Suppressor macrophage treated with lipopolysaccharide for 4 hours (primary cell): Measurements from ENCODE around the gene EEF2K.

Source experiments
- DNase-seq: peaks from one replicate; pipeline ENCODE4 v3.0.0-alpha.2; 2020

Gene EEF2K

DNA sequence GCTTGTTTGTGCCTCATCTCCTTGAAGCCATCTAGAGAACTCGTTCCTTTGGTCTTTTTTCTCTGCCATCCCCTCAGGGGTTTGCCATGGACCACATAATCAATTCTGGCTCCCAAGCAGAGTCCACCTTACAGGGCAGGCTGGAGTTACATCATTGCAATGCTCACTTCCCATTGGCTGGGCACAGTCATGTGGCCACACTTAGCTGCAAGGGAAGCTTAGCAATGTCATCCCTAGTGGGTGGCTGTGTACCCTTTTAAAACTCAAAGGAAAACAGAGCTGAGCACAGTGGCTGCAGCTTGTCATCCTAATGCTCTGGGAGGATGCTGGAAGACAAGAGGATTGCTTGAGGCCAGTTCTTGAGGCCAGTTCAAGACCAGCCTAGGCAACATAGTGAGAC lies 49.3 kb downstream of the EEF2K start:
- no peak for DNase-seq

DNA sequence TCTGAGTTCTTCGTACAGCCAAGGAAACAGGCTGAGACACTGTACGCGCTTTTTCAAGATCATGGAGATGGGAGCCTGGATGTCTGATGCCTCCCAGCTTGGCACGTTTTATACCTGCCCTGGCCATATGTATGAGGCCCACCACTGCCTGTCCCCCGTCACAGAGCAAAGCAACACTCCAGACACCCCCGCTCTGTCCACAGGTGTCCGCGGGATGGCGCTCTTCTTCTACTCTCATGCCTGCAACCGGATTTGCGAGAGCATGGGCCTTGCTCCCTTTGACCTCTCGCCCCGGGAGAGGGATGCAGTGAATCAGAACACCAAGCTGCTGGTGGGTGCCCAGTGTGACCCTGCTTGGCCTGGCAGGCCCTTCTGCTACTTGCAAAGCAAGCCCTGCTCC lies 51.4 kb downstream of the EEF2K start:
- no peak for DNase-seq

DNA sequence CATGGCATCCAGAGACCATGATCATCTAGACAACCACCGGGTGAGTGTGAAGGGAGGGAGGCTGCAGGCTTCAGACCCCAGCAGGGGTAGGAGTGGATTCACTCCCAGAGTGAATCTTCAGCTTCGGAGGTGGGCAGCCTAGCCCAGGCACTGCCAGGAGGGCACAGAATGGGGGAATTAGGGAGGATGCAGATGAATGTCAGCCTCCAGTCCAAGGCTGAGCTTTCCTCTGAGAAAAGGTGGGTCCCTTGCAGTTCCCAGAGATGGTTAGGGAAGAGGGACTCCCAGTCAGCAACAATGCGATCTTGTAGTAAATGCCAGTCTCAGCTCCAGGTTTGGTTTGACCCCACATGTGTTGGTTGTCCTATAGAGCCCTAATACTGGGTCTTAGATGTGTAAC lies 54.4 kb downstream of the EEF2K start:
- DNase-seq = no peak

DNA sequence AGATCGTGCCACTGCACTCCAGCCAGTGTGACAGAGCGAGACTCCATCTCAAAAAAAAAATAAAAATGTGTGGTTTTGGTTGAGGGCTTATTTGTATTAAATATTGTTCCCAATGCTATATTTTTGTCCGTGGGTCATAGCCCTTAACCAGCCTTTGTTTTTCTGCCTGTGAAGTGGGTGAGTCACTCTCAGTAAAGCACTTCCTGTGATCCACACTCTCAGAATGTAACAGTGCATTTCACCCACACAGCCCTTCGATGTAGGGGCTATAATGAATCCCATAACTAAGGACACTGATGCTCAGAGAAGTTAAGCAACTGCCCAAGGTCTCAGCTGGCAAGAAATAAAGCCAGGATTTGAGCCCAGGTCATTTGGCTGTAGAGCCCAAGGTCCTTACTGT lies 56.4 kb downstream of the EEF2K start:
- no peak for DNase-seq

DNA sequence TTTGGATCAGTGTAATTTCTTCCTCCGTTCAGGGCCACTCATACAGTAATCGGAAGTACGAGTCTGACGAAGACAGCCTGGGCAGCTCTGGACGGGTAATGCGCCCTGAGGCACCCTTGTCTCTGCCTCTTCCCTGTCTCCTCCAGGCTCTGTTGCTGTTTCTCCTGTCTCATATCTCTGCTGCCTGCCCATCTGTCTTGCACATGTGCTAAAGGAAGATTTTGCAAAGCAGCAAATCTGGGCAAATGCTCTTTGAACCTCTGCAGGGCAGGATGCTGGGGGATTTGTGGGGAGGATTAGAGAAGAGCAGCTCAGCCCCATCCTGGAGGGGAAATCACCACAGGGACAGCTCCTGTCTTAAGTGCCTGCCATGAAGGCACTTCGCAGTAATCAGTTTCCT lies 58.7 kb downstream of the EEF2K start:
- no peak for DNase-seq

DNA sequence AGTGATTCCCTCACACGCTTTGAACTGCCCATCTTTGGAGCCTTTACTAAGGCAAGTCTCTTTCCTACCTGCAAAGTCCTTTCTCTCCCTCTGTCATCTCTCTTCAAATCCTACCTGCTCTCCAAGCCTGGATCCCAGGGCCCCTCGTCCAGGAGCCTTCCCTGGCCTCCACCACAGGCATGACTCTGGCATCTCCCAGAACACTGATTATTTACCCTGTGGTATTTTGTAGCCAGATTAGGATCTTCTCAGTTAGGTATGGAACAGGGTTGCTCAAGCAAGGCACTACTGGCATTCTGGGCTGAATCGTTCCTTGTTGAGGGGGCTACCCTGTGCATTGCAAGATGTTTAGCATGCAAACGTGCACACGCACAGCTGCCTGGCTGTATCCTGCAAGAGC lies 59.3 kb downstream of the EEF2K start:
- DNase-seq = no peak

DNA sequence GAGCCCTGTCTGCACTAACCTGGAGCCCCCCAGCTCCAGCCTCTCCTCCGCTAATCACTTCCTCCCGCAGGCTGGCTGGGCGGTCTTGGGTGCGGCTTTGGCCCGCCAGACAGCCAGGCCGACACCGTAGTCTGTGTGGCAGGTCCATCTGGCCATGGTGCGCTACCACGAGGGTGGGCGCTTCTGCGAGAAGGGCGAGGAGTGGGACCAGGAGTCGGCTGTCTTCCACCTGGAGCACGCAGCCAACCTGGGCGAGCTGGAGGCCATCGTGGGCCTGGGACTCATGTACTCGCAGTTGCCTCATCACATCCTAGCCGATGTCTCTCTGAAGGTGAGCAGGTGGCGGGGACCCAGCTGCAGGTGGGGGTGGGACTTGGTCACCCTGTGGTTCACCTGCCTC lies 60.5 kb downstream of the EEF2K start:
- DNase-seq = no peak

DNA sequence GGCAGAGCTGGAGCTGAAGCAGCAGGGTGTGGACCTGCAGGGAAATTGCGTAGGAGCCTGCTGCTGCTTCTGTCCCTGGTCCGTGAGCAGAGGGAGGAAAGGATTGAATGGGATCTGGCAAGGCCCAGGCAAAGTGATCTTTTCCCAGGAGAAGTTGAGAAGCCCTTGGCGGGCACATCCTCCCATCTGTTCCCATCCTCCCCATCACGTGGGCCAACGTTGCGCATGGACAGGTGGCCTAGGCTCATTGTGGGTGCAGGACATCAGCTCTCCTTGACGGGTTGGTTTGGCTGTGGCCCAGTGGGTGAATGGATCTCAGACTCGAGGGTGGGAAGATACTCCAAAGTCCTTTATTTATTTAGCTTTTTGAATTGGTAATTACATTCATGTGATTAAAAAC lies 61.7 kb downstream of the EEF2K start:
- no peak for DNase-seq

DNA sequence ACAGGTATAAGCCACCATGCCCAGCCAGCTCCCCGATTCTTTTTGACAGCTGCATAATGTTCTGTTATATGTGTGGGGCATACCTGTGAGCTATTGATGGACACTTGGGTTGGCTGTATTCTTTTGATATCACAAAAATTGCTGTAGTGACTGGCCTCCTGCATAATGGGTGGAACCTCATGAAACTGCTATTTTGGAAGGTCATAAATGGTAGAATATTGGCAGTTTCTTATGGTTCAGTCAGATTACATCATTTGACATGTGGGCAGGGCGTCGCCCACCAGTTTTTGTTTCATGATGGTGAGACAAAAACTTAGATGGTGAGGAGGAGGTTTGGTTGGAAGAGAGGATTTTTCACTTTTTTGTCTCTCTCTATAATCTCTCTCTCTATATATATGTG lies 64.4 kb downstream of the EEF2K start:
- DNase-seq = peak; percentile 22

DNA sequence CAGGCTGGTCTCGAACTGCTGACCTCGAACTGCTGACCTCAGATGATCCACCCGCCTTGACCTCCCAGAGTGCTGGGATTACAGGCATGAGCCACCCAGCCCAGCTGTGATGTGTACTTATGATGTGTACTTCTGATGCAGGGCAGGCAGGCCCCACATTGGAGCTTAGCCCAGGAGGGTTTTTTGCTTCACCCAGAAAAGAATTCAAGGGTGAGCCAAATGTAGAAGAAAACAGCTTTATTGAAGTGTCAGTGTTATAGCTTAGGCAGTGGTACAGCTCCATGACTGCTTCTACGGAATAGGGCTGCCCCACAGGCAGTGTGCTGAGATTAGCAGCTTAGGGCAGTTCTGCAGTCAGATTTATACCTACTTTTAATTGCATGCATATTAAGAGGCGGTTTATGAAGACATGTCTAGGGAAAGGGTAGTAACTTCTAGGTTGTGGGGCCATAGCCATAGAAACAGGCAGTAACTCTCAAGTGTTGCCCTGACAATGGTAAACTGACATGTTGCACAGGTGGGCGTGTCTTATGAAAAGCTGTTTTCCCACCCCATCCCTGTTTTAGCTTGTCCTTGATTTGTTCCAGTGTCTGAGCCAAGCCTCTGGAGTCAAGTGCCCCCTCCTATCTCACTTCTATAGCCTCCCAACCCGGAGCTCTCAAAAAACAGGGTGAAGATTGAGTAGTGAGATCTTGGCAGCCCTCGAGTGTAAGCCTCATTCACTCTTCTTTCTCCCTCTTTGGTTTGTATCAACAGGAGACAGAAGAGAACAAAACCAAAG lies 67.0 kb downstream of the EEF2K start:
- DNase-seq = no peak

DNA sequence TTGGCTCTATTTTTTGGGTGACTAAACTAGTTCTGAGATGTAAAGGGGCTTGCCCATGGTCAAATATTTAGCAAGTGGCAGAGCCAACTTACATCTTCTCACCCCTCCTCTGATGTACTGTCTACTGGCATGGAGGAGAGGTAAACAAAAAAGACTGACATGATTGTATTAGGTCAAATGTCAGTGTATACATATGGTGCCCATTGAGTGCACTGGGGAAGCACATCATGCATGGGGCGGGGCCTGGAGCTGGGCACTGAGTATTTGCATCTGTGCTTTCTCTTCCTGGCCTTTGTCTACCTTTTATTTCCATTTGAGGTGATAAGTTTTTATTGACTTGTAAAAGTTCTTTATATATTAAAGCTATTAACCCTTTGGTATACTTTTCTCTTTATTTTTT lies 68.8 kb downstream of the EEF2K start:
- no peak for DNase-seq

DNA sequence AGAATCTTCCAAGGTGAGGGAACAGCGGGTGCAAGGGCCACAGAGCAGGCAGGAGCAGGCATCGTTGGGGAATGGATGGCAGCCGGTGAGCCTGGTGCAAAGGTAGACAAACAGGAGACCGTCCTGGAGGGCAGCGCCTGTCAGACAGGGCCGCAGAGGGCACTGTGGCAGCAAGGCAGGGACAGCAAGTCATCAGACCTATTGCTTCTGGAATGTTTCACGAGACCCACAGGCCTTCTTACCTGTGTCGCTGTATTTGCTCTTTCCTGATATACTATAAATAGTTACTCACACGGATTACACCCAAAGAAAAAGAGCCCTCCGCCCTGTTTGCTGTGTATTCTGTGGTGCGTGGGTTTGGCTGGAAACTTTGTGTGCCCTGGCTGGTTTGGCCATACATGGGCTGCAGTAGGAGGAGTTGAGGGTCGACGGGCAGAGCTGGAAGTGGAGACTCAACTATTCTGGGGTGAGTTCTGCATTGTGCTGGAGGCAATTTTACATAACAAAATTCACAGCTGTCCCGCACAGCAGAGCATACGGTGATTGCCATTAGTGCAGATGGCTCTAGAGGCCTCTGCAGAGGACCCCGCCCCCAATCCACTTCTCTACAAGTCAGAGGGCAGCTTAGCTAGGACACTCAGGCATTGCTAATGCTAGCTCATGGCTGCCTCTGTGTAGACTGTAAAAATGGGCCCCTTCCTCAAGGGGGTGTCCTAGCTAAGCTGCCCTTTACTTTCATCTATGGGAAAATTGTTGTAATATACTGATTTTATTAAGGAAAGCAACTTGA lies 72.6 kb downstream of the EEF2K start:
- DNase-seq = no peak

DNA sequence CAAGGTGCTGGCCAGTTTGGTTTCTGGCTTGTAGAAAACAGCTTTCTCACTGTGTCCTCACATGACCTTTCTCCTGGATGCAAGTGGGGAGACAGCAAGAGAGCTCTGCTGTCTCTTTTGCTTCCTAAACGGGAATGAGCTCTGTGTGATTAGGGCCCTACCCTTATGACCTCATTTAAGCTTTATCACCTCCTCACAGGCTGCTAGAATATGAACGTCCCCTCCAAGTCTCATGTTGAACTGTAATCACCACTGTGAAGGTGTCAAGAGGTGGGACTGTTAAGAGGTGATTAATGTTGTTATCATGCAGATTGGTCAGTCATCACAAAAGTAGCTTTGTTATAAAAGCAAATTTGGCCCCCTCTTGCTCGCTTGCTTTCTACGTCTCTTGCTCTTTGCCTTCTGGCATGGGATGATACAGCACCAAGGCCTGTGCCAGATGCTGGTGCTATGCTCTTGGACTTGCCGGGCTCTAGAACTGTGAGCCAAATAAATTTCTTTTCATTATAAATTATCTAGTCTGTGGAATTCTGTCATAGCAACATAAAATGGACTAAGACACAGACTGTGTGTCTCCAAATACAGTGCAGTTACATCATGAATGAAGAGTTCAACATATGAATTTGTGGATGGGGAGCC lies 76.3 kb downstream of the EEF2K start:
- no peak for DNase-seq

DNA sequence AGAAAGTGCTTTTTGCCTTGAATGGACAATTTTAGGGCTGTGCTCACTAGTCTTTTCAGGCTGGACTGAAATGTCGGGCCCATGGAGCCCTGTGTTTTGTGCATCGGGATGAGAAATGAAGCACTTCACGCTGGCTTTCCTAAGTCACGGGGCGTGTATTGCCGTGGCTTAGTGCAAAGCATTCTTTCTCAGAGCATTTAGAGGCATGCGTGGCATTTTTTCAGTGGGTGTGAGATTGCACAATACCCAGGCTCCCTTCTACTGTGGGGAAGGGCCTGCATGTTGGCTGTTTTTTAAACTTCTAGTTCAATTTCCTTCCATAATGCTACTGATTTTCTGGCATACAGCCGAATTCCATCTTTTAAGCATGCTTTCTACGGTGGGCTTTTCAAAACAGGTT lies 78.6 kb downstream of the EEF2K start:
- no peak for DNase-seq

DNA sequence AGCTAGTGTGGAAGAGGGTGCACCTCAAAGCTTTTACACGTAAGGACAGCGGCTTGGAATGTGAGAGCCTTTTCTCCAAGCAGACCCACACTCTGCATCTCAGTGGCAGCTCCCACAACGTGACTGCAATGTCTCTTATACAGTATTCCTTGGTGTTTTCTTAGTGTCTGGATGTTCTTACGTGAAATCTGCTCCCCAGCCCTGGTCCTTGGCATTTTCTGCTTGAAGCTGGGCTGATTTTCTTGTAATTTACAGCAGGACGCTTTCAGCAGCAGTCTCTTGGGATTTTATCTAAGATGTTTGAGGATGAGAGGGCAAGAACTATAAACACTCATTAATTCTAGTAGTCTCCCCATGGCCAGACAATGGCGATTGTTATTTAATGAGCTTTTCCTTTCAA lies 79.0 kb downstream of the EEF2K start:
- DNase-seq = no peak

DNA sequence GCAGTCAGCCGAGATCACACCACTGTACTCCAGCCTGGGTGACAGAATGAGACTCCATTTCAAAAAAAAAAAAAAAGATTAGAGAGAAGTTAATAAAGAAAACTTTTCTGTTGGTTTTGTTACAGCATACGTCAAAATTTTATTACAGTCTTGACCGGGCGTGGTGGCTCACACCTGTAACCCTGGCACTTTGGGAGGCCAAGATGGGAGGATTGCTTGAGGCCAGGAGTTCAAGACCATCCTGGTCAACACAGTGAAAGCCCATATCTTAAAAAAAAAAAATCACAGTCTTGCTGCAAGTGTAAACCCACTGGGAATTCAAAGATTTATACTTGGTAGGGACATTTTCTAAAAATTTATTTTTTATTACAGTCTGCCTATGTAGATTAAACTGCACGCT lies 84.9 kb downstream of the EEF2K start:
- DNase-seq = no peak

DNA sequence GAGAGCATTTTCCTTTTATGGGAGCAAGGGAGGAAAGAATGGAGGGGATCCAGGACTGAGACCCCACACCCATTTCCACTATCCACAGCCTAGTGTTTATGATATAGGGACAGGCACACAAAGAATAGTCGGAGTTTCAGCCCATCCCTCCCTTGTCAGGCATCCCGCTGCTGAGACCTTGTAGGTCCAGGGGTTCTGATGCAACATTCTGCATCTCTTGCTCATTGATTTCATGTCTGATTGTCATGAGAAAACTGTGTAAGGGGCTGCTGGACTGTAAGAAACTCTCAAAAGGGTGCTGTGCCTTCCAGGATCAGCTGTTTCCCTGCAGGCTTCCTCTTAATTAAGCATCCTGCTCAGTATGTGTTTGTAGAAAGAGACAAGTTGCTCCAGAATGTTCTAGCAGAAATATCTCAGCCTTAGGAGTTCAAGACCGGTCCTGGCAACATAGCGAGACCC lies 85.8 kb downstream of the EEF2K start:
- no peak for DNase-seq

DNA sequence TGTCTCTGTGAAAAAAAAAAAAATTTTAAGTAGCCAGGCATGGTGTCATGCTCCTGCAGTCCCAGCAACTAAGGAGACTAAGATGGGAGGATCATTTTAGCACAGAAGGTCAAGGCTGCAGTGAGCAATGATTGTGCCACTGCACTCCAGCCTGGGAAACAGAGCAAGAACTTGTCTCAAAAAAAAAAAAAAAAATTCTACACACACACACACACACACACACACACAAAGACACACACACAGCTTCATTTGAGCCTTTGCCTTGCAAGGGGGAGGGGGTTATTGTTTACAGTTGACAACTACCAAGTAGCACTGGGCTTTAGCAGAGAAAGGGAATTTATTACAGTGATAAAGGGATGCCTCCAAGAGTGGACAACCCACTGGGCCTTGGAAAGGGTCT lies 86.2 kb downstream of the EEF2K start:
- no peak for DNase-seq

DNA sequence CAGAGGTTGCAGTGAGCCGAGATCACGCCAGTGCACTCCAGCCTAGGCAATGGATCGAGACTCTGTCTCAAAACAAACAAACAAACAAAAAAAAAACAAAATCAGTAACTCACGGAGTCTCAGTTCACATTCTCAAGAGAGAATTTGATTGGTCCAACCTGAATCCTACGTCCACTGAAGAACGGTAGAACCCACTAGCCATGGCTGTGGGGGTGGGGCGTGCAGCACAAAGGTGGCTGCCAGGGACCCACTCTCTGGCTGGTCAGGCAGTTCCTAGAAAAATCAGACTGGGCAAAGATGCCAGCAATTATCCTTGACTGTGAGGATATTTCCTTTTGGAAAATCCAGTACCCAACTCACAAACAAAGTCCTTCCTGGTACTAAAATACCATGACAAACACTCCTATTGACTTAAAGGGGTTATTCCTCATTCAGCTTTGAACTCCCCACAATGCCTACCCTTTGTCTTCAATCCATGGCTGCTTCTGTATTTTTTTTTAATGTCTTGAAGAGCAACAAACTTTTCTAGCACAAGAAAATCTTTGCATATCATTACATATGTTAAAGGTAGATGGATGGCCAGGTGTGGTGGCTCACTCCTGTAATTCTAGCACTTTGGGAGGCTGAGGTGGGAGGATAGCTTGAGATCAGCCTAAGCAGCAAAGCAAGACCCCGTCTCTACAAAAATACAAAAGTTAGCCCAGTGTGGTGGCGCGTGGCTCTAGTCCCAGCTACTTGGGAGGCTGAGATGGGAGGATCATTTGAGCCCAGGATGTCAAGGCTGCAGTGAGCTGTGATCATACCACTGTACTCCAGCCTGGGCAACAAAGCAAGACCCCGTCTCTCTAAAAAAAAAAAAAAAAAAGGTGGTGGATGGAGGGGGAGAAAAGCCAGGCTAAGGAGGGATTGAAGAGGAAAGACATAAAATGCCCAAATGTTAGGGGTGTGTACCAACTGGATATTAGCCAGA lies 87.3 kb downstream of the EEF2K start:
- no peak for DNase-seq

DNA sequence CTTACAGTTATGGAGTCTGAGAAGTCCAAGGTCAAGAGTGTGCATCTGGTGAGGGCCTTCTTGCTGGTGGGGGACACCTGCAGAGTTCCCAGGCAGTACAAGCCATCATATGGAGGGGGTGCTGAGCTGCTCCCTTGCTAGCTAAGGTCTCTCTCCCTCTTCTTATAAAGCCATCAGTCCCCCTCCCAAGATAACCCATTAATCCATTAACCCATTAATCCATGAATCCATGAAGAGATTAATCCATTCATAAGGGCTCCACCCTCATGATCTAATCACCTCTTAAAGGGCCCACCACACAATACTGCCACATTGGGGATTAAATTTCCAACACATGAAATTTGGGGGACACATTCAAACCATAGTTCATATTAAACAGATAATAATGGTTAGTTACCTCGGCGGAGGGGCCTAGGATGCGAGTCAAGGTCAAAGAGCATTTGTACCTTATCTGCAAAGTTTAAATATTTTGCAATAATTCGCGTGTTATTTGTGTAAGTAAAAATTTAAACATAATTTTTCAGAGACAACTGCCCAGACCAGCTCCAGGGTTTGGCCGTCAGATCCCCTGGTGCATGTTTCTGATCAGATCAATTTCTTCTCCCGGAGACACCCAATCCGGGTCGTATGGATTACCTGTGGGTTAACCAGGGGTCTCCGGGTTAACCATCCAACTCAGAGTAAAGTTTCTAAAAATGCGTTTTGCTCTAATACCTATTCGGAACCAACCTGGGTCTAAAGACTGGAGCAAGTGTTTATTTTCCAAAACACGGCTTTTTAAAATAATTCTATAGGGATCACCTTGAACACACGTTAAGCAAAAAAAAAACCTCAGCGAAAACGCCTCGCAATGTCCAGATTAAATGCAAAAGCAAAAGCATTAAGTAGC lies 90.4 kb downstream of the EEF2K start:
- peak; percentile 10 for DNase-seq

DNA sequence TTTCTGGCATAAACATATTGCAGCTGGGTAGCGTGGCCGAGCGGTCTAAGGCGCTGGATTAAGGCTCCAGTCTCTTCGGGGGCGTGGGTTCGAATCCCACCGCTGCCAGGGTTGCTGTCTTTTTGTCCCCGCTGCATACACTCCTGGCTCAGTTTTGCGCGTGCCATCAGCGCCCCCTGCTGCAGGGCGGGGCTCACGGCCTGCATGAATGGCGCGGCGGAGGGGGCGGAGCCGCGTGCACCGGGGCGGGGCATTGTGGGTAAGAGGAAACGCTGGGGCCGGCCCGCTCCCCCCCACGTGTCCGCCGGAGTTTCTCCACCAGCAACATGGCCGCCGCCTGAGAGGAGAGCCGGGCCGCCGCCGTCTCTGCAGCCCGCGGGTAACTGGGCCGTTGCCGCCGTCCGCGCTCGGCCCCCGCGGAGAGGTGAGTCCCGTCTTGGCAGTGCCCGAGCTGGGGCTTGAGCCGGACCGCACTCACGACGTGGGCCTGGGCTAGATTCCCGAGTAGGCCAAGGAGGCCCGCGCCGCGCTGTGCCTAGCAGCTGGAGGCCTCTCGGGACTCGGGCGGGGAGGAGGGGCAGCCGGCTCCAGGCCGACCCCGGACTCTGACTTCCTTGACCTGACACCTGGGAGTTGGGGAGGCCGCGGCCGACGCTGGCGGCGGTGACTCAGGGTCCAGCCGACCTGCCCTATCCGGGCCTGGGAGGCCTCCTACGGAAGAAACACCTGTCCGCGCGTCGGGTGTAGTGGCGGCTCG lies 91.2 kb downstream of the EEF2K start, which contains the start of gene POLR3E:
TSS of gene POLR3E (plus strand) at position 296 of the 757 bp plus-strand sequence. CDS start 5,560 bp downstream, outside the sequence.
- peak; percentile 99 for DNase-seq
